CMK (cell line): Measurements from ENCODE around the gene RNF181.
"Not testable (repeated sequence)": the region's sequence is repeated elsewhere in the genome, so short reads cannot be mapped to it uniquely, and the experiment has no call there.

ENCODE experiments used
- DNase-seq: peaks from one replicate; pipeline ENCODE4 v3.0.0-alpha.2; 2010; ENCODE audit warnings: low read depth

Gene RNF181

DNA sequence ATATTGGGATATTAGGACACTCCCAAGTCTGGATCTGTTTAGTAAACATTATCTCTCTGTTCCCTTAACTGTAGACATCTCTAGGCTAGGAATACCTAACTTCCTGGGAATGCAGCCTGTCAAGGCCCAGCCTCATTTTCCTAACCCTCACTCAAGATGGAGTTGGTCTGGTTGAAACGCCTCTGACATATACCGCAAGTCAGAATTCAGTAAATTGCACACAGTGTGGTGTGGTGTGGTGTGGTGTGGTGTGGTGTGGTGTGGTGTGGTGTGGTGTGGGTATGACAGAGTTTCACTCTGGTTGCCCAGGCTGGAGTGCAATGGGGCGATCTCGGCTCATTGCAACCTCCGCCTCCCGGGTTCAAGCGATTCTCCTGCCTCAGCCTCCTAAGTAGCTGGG lies 19.2 kb downstream of the RNF181 start:
- DNase-seq = not testable (repeated sequence)

DNA sequence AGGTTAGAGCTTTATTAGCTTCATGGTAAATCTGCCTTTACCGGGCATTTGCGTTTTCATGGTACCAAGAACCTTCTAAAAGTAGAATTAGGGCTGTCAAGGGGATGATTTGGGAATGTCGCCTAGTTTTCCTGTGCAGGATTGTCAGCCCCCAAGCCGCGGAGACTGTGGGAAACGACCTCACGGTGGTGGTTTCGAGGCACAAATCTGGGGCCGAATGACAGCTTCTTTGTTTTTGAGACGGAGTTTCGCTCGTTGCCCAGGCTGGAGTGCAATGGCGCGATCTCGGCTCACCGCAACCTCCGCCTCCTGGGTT lies 19.8 kb downstream of the RNF181 start:
- no peak for DNase-seq

DNA sequence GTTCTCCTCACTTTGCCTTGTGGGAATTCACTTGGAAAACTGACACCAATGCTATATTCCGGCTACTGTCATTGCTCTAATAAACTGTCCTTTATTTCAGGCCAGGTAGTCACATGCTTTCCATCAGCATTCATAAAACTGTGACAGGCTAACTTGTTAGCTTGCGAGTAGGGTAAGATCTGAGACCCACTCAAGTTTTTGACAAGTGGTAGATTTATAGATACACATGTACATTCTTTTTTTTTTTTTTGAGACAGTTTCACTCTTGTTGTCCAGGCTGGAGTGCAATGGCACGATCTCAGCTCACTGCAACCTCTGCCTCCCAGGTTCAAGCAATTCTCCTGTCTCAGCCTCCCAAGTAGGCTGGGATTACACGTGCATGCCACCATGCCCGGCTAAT lies 22.2 kb downstream of the RNF181 start:
- not testable (repeated sequence) for DNase-seq

DNA sequence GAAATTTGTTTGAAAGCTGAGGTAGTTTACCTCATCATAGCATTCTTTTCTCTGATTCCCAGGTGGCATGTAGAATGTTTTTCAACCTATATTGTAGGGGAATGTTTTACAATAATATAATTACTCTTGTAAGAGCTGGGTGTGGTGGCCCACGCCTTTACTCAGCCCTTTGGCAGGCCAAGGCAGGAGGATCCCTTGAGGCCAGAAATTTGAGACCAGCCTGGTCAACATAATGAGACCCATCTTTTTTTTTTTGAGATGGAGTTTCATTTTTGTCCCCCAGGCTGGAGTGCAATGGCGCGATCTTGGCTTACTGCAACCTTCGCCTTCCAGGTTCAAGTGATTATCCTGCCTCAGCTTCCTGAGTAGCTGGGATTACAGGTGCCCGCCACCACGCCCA lies 24.1 kb downstream of the RNF181 start:
- no peak for DNase-seq

DNA sequence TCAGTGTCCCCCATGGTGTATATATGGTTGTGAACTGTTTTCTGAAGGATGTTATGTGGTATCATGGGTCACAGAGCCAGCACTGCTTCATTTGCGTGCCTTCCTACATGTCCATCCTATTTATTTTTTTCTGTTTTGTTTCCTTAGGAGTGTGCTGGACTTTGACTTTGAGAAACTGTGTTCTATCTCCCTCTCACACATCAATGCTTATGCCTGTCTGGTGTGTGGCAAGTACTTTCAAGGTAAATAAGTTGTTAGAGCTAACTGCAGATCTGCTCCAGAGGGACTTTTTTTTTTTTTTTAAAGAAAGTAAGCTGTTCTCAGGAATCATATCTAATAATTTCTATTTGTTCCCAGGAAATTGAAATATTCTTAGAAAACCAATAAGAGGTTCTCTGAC lies 25.8 kb downstream of the RNF181 start:
- DNase-seq = no peak

DNA sequence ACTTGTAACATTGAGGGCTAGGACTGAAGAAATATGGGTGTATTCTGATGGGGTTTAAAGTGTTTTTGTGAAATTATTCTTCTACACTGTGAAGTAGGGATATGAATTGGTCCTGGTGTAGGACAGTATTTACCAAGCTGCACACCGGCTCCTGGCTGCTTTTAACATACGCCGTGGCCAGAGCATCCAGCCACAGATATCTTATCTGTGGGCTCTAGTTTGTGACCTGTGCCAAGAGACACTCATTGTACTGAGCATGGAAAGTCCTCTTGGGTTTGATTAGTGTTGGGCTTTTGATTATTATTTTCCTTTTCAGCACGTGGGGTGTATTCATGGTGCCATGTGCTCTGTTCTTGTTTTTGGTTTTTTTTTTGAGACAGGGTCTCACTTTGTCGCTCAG lies 28.4 kb downstream of the RNF181 start:
- DNase-seq = no peak

DNA sequence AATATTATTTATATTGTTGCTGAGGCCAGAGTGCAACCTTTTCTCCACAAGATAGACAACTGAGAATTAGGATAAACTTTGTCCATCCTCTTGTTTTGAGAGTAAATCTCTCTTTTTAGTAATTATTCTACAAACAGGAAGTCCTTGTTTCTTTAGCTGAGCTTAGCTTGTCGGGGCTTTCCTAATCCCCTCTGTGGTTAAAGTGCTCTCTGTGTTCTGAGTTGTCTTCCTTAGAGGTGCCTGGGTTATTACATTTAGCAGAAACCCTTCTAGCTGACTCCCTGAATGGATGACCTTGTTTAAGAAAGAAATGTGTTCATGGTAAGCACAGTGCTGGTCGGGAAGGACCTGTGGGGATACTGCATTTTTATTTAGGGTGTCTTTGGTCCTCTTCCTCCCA lies 33.1 kb downstream of the RNF181 start:
- DNase-seq = no peak

DNA sequence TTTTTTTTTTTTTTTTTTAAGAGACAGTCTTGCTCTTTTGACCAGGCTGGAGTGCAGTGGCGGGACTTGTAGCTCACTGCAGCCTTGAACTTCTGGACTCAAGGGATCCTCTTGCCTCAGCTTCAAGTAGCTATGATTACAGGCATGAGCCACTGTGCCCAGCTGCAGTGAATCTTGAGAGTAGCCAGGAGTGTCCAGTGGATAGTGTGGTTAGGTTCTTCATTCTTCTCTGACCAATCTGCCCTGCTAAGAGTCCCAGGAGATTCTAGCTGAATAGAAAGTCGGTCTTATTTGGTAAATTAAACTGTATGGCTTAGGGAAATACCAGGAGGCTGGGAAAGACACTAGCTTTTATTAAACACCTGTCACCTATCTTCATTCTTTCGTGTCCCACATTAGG lies 35.8 kb downstream of the RNF181 start:
- no peak for DNase-seq

DNA sequence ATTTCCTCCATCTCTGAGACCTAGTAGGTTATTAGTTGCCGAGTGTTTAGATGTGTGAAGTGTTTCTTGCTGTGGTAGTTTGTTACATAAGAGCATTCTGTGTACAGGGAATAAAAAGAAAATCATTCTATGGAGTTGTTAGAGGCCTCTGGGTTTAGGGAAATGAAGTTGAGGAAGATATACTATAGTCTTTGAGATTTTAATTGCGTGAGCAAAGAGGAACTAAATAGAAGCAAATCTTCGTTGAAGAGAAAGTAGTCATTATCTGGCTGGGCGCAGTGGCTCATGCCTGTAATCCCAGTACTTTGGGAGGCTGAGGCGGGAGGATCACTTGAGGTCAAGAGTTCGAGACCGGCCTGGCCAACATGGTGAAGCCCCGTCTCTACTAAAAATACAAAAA lies 39.5 kb downstream of the RNF181 start:
- DNase-seq = no peak

DNA sequence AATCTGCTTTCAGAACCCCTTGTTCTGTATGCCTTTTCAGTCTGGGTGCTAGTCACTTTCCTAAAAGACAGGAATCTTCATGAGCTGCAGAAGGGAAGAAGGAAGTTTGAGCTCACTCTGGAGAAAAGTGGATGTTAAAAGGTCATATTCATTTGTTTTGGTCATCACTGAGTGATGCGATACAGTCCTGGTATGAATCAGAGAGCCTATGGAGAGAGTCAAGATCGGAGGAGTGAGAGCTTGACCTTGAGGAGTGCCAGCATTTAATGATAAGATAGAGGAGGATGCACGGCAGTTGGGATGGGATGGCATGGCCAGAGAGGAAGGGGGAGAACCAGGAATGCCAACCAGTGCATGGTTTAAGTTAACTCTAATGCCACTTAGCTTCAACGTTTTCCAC lies 40.1 kb downstream of the RNF181 start:
- DNase-seq = no peak

DNA sequence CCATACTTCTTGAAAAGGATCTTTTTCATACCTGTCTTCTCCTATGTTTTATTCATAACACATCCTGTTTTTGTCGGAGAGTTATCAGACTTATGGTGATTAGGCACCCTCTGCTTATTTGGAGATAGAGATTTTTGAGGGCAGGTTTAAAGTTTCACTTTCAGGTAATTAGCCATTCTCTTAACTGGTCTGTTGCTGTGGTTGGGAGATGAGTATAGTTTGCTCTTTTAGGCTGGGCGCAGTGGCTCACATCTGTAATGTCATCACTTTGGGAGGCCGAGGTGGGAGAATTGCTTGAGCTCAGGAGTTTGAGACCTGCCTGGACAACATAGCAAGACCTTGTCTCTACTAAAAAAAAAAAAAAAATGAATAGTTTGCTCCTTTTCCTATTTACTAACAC lies 47.2 kb downstream of the RNF181 start:
- no peak for DNase-seq

DNA sequence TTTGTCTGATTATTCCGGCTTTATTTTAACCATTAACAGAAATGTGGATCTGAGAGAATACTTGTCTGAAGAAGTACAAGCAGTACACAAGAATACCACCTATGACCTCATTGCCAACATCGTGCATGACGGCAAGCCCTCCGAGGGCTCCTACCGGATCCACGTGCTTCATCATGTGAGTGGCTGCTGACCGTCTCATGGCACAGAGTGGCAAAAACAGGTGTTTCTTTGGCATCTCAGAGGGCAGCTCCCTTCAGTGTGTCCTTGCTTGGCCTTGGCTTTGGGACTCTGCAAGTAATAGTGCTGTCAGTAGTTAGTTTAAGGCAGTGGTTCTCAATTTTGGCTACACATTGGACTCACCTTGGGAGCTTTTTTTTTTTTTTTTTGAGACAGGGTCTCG lies 49.4 kb downstream of the RNF181 start:
- no peak for DNase-seq

DNA sequence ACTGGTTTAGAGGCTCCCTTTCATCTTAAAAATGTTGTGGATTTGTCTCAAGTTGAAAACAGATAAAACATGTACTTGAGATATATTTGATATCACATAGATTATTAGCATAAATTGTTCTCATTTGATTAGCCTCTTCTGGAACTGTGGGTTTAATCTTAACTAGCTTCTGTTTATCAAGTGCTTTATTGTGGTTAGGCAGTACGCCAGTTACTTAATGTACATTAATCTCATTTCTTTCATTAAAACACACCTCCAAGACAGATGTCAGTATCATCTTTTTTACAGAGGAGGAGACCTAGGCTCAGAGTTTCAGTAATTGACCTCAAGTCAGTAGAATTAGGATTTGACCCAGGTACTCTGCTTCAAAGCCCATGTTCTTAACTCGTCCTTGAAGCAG lies 50.6 kb downstream of the RNF181 start:
- no peak for DNase-seq
